GM04503 (cell line): ENCODE data around the gene GPBP1L1.
"Not testable (repeated sequence)": the region's sequence is repeated elsewhere in the genome, so short reads cannot be mapped to it uniquely, and the experiment has no call there.

ENCODE experiments used
- DNase-seq: peaks from one replicate; pipeline ENCODE4 v3.0.0-alpha.2; 2012; ENCODE audit warnings: low read depth

The GPBP1L1 gene

GRCh38 chr1:45635211-45635610 is 51.1 kb downstream of the GPBP1L1 start:
- no peak for DNase-seq

GRCh38 chr1:45630429-45630828 is 55.9 kb downstream of the GPBP1L1 start:
- DNase-seq, result no peak

- no peak for DNase-seq
Observed at GRCh38 chr1:45629035-45629434, 57.3 kb downstream of the GPBP1L1 start.

GRCh38 chr1:45623972-45624371 is 62.4 kb downstream of the GPBP1L1 start, which contains the start of gene CCDC17:
Gene CCDC17 (minus strand): TSS chr1:45624054. CDS start chr1:45623909, 145 bp downstream.
- no peak for DNase-seq

- no peak for DNase-seq
Observed at GRCh38 chr1:45622524-45623394, 63.6 kb downstream of the GPBP1L1 start.

- no peak for DNase-seq
Observed at GRCh38 chr1:45621895-45622523, 64.3 kb downstream of the GPBP1L1 start.

GRCh38 chr1:45621501-45621836 is 64.9 kb downstream of the GPBP1L1 start:
- no peak for DNase-seq

- no peak for DNase-seq
Observed at GRCh38 chr1:45620588-45621500, 65.5 kb downstream of the GPBP1L1 start.

GRCh38 chr1:45619149-45619921 is 67.0 kb downstream of the GPBP1L1 start:
- no peak for DNase-seq

GRCh38 chr1:45617618-45618017 is 68.7 kb downstream of the GPBP1L1 start:
- no peak for DNase-seq

GRCh38 chr1:45615885-45616284 is 70.4 kb downstream of the GPBP1L1 start:
- DNase-seq, result no peak

- no peak for DNase-seq
Observed at GRCh38 chr1:45612941-45613579, 73.3 kb downstream of the GPBP1L1 start.

- DNase-seq, result no peak
Observed at GRCh38 chr1:45610589-45611226, 75.6 kb downstream of the GPBP1L1 start.

- no peak for DNase-seq
Observed at GRCh38 chr1:45608175-45609156, 77.9 kb downstream of the GPBP1L1 start.

GRCh38 chr1:45607404-45608074 is 78.8 kb downstream of the GPBP1L1 start:
- no peak for DNase-seq

- DNase-seq, result no peak
Observed at GRCh38 chr1:45604239-45604638, 82.1 kb downstream of the GPBP1L1 start.

- not testable (repeated sequence) for DNase-seq
Observed at GRCh38 chr1:45596765-45597164, 89.6 kb downstream of the GPBP1L1 start.

GRCh38 chr1:45594412-45594811 is 91.9 kb downstream of the GPBP1L1 start:
- DNase-seq, result no peak

GRCh38 chr1:45589861-45590260 is 96.5 kb downstream of the GPBP1L1 start:
- DNase-seq, result no peak
